GM23338 (cell line): ENCODE results near the gene CPLX3. TPM values are rescaled to one million over a fixed set of nuclear protein-coding genes. Genes with fewer than 3 reads are reported as not detected.

Experiments
- ATAC-seq: fragments of 200-7000 bp; cut with Tn5 transposase; 3 replicates; pipeline ENCODE4 v1.9.1; 2020
- DNase-seq: peaks from one replicate; pipeline ENCODE4 v3.0.0-alpha.2; 2015; ENCODE audit warnings: low spot score
- H2AFZ ChIP-seq: fragments of 200-600 bp; sonication (generic); 2 replicates; pipeline ENCODE4 v1.8.0; 2016; ENCODE audit warnings: antibody characterized with exemption, mild to moderate bottlenecking, moderate library complexity
- H3F3A ChIP-seq: fragments of 200-600 bp; sonication (generic); replicated peaks from 2 replicates; pipeline ENCODE4 v1.8.0; 2017; ENCODE audit warnings: antibody characterized with exemption, mixed run types, low read depth
- H3K27ac ChIP-seq: fragments of 200-600 bp; sonication (generic); 2 replicates; pipeline ENCODE4 v1.6.1; 2016; ENCODE audit warnings: low read depth
- H3K27me3 ChIP-seq: fragments of 200-600 bp; sonication (generic); 2 replicates; pipeline ENCODE4 v1.8.0; 2016; ENCODE audit warnings: mild to moderate bottlenecking, mixed run types, moderate library complexity; ENCODE audit not compliant: insufficient read depth
- H3K36me3 ChIP-seq: fragments of 200-600 bp; sonication (generic); 2 replicates; pipeline ENCODE4 v1.8.0; 2016; ENCODE audit warnings: mild to moderate bottlenecking; ENCODE audit not compliant: insufficient read depth
- H3K4me1 ChIP-seq: fragments of 200-600 bp; sonication (generic); 2 replicates; pipeline ENCODE4 v1.8.0; 2016; ENCODE audit warnings: mild to moderate bottlenecking, moderate library complexity; ENCODE audit not compliant: insufficient read depth
- H3K4me2 ChIP-seq: fragments of 200-600 bp; sonication (generic); 2 replicates; pipeline ENCODE4 v1.7.1; 2017; ENCODE audit warnings: mixed run types
- H3K4me3 ChIP-seq: fragments of 200-600 bp; sonication (generic); 2 replicates; pipeline ENCODE4 v1.6.1; 2016; ENCODE audit warnings: mixed run types
- H3K79me2 ChIP-seq: fragments of 200-600 bp; sonication (generic); replicated peaks from 2 replicates; pipeline ENCODE4 v1.8.0; 2017; ENCODE audit warnings: mild to moderate bottlenecking; ENCODE audit not compliant: insufficient read depth
- H3K9me2 ChIP-seq: fragments of 200-600 bp; sonication (generic); 2 replicates; pipeline ENCODE4 v1.8.0; 2017; ENCODE audit not compliant: insufficient read depth
- H4K20me1 ChIP-seq: fragments of 200-600 bp; sonication (generic); replicated peaks from 2 replicates; pipeline ENCODE4 v1.8.0; 2017; ENCODE audit warnings: mild to moderate bottlenecking; ENCODE audit not compliant: insufficient read depth
- H3K27ac Mint-ChIP-seq: 2 replicates; pipeline ENCODE4 v1.8.0; 2020; ENCODE audit warnings: inconsistent platforms, mild to moderate bottlenecking, moderate library complexity, mixed read lengths
- H3K27me3 Mint-ChIP-seq: 3 replicates; pipeline ENCODE4 v1.8.0; 2022; ENCODE audit warnings: low read depth, mild to moderate bottlenecking, moderate library complexity, mixed read lengths, inconsistent platforms; ENCODE audit not compliant: insufficient read depth, poor library complexity
- H3K36me3 Mint-ChIP-seq: 3 replicates; pipeline ENCODE4 v1.8.0; 2021; ENCODE audit warnings: low read depth, mild to moderate bottlenecking, inconsistent platforms, moderate library complexity, mixed read lengths
- H3K4me1 Mint-ChIP-seq: 3 replicates; pipeline ENCODE4 v1.8.0; 2020; ENCODE audit warnings: mild to moderate bottlenecking, inconsistent platforms, mixed read lengths
- H3K4me3 Mint-ChIP-seq: 3 replicates; pipeline ENCODE4 v1.8.0; 2021; ENCODE audit warnings: moderate library complexity, mild to moderate bottlenecking, inconsistent platforms, mixed read lengths
- H3K9me3 Mint-ChIP-seq: 3 replicates; pipeline ENCODE4 v1.8.0; 2020; ENCODE audit warnings: moderate library complexity, mild to moderate bottlenecking, inconsistent platforms, mixed read lengths
- CREB1 ChIP-seq: fragments of 250-450 bp; sonication (Bioruptor Pico); IDR thresholded peaks from 2 replicates; pipeline ENCODE4 v1.5.0; 2020; ENCODE audit warnings: low read depth, mild to moderate bottlenecking, moderate library complexity
- EZH2 ChIP-seq: fragments of 200-600 bp; sonication (generic); IDR thresholded peaks from one replicate; pipeline ENCODE4 v1.8.0; 2017; ENCODE audit warnings: antibody characterized with exemption, mild to moderate bottlenecking, low read depth; ENCODE audit not compliant: unreplicated experiment
- EZH2phosphoT487 ChIP-seq: fragments of 200-600 bp; sonication (generic); IDR thresholded peaks from one replicate; pipeline ENCODE4 v1.8.1; 2018; ENCODE audit warnings: antibody characterized with exemption; ENCODE audit not compliant: unreplicated experiment
- NANOG ChIP-seq: IDR thresholded peaks from 2 replicates; pipeline ENCODE4 v1.6.1; 2016; ENCODE audit warnings: antibody characterized with exemption, borderline replicate concordance
- POLR2AphosphoS5 ChIP-seq: IDR thresholded peaks from 2 replicates; pipeline ENCODE4 v1.6.1; 2016; ENCODE audit warnings: antibody characterized with exemption, low read depth
- REST ChIP-seq: IDR thresholded peaks from one replicate; pipeline ENCODE4 v1.6.1; 2018; ENCODE audit warnings: antibody characterized with exemption; ENCODE audit not compliant: unreplicated experiment
- STAT1 ChIP-seq: IDR thresholded peaks from one replicate; pipeline ENCODE4 v1.6.1; 2016; ENCODE audit warnings: antibody characterized with exemption; ENCODE audit not compliant: unreplicated experiment
- ZNF114 ChIP-seq: fragments of 250-450 bp; sonication (Bioruptor Pico); IDR thresholded peaks from 2 replicates; pipeline ENCODE4 v1.5.0; 2020; ENCODE audit warnings: mild to moderate bottlenecking, moderate library complexity
- polyA plus RNA-seq: library from polyadenylated mRNA; unstranded; fragments of >200 nt; fragmentation: Nextera tagmentation; extraction: Ambion mirVana; gene quantifications from 2 replicates; pipeline ENCODE4 v1.2.1, GENCODE V29; 2016
- total RNA-seq: library from RNA; depleted of rRNA; stranded (reverse); fragments of >200 nt; shearing (Covaris generic); gene quantifications from 2 replicates; pipeline ENCODE4 v1.2.3, GENCODE V29; 2014
- TF ChIP-seq, protein P1 (sequence below): fragments of 250-450 bp; sonication (Bioruptor Pico); IDR thresholded peaks from 2 replicates; pipeline ENCODE4 v1.5.0; 2020; ENCODE audit warnings: mild to moderate bottlenecking, moderate library complexity
- TF ChIP-seq, protein P2 (sequence below): IDR thresholded peaks from 2 replicates; pipeline ENCODE4 v1.6.1; 2016; ENCODE audit warnings: antibody characterized with exemption
- TF ChIP-seq, protein P3 (sequence below), 2 experiments: fragments of 200-600 bp in 1 of 2; sonication (generic) in 1 of 2; conservative IDR thresholded peaks; 2 replicates each; pipeline versions ENCODE4 v1.5.1 to v1.6.1; 2016 to 2017; ENCODE audit warnings: antibody characterized with exemption in 2 of 2, low read depth in 2 of 2, mild to moderate bottlenecking in 2 of 2, moderate library complexity in 1 of 2

The CPLX3 gene
- total and polyA plus RNA-seq, 2 experiments from 2014 or later = 0.66 TPM; not detected in 1

GRCh38 chr15:74873756-74874424 lies 47.5 kb downstream of the CPLX3 start:
- Histone ChIP-seq H2AFZ (peak overlapping the region; percentile 100), H3K4me1 (no peaks in the 10 kb centered on the region), H3K27ac (peak overlapping the region; percentile 87; the same call in 1 of the 2 replicates), H3F3A (0 out of 2 replicates have a peak, but pooled peaks cover 8% of the 10 kb centered on the region), H3K27me3 (no peaks in the 10 kb centered on the region), H3K79me2 (peaks cover 37% of the 10 kb centered on the region), H3K36me3 (no peaks in the 10 kb centered on the region), H3K4me2 (peak overlapping the region; percentile 96), H3K9me2 (no peaks in the 10 kb centered on the region), H4K20me1 (peaks cover 17% of the 10 kb centered on the region), H3K4me3 (peak overlapping the region; percentile 83)
- peaks cover 3% of the 10 kb centered on the region; the same call in 2 of the 3 replicates for H3K36me3 Mint-ChIP-seq
- peak overlapping the region; percentile 83; the same call in 1 of the 2 replicates for H3K27ac Mint-ChIP-seq
- peaks cover 18% of the 10 kb centered on the region for H3K4me1 Mint-ChIP-seq
- DNase-seq (peak; percentile 44), ATAC-seq (peak; percentile 4)
- no peaks in the 10 kb centered on the region for H3K9me3 Mint-ChIP-seq
- TF ChIP-seq POLR2AphosphoS5 = no peak
- no peak for TF ChIP-seq NANOG
- TF ChIP-seq, protein P1, sequence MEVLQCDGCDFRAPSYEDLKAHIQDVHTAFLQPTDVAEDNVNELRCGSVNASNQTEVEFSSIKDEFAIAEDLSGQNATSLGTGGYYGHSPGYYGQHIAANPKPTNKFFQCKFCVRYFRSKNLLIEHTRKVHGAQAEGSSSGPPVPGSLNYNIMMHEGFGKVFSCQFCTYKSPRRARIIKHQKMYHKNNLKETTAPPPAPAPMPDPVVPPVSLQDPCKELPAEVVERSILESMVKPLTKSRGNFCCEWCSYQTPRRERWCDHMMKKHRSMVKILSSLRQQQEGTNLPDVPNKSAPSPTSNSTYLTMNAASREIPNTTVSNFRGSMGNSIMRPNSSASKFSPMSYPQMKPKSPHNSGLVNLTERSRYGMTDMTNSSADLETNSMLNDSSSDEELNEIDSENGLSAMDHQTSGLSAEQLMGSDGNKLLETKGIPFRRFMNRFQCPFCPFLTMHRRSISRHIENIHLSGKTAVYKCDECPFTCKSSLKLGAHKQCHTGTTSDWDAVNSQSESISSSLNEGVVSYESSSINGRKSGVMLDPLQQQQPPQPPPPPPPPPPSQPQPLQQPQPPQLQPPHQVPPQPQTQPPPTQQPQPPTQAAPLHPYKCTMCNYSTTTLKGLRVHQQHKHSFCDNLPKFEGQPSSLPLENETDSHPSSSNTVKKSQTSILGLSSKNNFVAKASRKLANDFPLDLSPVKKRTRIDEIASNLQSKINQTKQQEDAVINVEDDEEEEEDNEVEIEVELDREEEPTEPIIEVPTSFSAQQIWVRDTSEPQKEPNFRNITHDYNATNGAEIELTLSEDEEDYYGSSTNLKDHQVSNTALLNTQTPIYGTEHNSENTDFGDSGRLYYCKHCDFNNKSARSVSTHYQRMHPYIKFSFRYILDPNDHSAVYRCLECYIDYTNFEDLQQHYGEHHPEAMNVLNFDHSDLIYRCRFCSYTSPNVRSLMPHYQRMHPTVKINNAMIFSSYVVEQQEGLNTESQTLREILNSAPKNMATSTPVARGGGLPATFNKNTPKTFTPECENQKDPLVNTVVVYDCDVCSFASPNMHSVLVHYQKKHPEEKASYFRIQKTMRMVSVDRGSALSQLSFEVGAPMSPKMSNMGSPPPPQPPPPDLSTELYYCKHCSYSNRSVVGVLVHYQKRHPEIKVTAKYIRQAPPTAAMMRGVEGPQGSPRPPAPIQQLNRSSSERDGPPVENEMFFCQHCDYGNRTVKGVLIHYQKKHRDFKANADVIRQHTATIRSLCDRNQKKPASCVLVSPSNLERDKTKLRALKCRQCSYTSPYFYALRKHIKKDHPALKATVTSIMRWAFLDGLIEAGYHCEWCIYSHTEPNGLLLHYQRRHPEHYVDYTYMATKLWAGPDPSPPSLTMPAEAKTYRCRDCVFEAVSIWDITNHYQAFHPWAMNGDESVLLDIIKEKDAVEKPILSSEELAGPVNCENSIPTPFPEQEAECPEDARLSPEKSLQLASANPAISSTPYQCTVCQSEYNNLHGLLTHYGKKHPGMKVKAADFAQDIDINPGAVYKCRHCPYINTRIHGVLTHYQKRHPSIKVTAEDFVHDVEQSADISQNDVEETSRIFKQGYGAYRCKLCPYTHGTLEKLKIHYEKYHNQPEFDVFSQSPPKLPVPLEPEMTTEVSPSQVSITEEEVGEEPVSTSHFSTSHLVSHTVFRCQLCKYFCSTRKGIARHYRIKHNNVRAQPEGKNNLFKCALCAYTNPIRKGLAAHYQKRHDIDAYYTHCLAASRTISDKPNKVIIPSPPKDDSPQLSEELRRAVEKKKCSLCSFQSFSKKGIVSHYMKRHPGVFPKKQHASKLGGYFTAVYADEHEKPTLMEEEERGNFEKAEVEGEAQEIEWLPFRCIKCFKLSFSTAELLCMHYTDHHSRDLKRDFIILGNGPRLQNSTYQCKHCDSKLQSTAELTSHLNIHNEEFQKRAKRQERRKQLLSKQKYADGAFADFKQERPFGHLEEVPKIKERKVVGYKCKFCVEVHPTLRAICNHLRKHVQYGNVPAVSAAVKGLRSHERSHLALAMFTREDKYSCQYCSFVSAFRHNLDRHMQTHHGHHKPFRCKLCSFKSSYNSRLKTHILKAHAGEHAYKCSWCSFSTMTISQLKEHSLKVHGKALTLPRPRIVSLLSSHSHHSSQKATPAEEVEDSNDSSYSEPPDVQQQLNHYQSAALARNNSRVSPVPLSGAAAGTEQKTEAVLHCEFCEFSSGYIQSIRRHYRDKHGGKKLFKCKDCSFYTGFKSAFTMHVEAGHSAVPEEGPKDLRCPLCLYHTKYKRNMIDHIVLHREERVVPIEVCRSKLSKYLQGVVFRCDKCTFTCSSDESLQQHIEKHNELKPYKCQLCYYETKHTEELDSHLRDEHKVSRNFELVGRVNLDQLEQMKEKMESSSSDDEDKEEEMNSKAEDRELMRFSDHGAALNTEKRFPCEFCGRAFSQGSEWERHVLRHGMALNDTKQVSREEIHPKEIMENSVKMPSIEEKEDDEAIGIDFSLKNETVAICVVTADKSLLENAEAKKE (CRISPR knock-in tag) = no peak
- TF ChIP-seq, protein P2, sequence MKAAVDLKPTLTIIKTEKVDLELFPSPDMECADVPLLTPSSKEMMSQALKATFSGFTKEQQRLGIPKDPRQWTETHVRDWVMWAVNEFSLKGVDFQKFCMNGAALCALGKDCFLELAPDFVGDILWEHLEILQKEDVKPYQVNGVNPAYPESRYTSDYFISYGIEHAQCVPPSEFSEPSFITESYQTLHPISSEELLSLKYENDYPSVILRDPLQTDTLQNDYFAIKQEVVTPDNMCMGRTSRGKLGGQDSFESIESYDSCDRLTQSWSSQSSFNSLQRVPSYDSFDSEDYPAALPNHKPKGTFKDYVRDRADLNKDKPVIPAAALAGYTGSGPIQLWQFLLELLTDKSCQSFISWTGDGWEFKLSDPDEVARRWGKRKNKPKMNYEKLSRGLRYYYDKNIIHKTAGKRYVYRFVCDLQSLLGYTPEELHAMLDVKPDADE = no peak
- no peak for TF ChIP-seq EZH2phosphoT487
- TF ChIP-seq CREB1 (CRISPR knock-in tag) = no peak
- no peak for TF ChIP-seq EZH2
- no peak for TF ChIP-seq REST
- no peak for TF ChIP-seq ZNF114 (CRISPR knock-in tag)
- TF ChIP-seq, protein P3, sequence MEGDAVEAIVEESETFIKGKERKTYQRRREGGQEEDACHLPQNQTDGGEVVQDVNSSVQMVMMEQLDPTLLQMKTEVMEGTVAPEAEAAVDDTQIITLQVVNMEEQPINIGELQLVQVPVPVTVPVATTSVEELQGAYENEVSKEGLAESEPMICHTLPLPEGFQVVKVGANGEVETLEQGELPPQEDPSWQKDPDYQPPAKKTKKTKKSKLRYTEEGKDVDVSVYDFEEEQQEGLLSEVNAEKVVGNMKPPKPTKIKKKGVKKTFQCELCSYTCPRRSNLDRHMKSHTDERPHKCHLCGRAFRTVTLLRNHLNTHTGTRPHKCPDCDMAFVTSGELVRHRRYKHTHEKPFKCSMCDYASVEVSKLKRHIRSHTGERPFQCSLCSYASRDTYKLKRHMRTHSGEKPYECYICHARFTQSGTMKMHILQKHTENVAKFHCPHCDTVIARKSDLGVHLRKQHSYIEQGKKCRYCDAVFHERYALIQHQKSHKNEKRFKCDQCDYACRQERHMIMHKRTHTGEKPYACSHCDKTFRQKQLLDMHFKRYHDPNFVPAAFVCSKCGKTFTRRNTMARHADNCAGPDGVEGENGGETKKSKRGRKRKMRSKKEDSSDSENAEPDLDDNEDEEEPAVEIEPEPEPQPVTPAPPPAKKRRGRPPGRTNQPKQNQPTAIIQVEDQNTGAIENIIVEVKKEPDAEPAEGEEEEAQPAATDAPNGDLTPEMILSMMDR (conservative IDR thresholded peaks at IDR 0.05; ENCODE audit: low read depth in 2 of 2) = no peak
- no peak for TF ChIP-seq STAT1
- H3K27me3 Mint-ChIP-seq = peaks cover 18% of the 10 kb centered on the region
- H3K4me3 Mint-ChIP-seq = peak overlapping the region; percentile 86
